DMS53 treated with DMSO at 0.1 percent for 48 hours (cell line): Measurements from ENCODE around the gene TCP11X2.
"Not testable (repeated sequence)": the region's sequence is repeated elsewhere in the genome, so short reads cannot be mapped to it uniquely, and the experiment has no call there.

Experiments used
- DNase-seq: peaks from one replicate; lab custom pipeline; 2025; ENCODE audit not compliant: unreplicated experiment; lab: John Stamatoyannopoulos, UW

Gene TCP11X2

DNA sequence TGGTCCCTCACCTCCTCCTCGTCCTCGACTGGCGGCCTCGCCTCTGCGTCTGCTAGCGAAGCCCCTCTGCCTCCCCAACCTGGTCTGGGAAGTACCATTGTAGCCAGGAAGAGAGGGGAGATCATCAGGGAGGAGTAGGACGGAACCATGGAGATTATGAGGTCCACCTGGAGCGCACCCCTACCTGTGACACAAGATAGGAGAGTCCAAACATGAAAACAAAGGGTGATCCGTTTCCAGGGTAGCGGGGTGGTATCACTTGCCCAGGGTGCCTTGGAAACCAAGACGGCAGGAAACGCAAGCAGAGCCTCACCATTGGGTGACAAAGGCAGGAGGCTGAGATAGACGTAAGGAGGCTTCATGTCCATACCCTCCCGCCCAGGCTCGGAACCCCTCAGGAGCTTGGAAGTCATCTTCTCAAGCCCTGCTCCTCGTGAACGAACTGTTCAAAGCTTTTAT is at the start of gene TCP11X2:
TSS of gene TCP11X2 (minus strand) at position 51 of the 459 bp plus-strand sequence.
- not testable (repeated sequence) for DNase-seq

DNA sequence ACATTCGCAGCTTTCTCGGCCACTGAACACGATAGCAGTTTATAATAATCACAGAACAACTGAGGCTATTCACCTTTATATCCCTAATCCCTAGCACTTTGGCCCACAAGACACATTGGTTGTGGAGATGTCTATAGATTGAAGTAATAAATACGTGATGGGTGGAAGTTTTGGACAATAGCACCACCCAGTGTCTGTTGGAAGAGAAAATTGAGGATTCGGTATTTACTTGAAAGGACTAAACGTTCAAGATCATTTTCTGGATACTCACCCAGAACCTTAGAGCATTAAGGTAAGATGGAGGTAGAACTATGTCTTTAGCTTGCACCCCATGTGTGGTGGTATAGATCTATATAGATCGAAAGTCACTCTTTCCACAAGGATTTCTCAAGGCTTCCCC is 45.7 kb upstream of the TCP11X2 start:
- peak; percentile 32 for DNase-seq

DNA sequence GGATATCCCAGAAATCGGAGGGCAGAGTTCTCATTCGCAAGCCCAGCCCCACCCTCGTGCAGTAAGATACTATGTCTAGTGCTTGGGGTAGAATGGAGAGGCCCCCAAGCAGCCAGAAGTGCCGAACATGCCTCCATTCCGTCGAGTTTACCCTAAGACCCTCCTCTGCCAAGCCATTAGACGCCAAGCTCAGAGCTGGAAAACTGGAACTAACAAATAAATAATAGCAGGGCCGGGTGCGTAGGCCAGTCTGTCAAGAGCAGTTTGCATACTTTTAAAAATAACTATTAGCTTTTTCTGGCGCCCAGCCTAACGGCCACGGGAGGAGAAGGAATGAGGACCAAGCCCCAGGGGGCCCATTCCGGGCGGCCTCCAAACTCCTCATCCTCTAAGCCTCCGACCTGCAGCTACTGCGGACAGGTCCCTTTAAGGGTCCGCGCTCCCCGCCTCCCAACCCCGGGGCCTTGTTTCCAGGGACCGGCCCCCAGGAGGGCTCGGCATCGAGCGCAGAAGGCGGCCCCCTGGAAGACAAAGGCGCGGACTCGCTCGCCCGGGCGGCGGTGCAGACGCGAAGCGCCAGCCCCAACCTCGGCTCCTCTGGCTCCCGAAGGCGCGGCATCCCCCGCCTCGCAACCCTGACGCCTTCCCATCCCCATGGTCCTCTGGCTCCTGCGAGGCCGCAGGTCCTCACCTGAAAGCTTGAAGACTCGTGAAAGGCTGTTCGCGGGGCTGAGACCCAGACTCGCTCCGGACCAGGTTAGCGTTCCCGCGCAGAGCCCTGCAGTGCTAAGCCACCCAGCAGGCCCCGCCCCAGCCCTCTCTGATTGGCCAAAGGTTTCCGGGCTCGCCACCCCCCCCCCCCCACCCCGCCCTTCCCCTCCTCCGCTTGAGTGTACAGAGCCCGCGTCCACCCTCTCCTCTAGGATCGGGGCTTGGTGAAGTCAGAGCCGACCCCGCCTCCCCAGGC is 44.6 kb upstream of the TCP11X2 start, which contains the start of gene TMSB15A:
TSS of gene TMSB15A (minus strand) at position 765 of the 967 bp plus-strand sequence.
- peak; percentile 41 for DNase-seq

DNA sequence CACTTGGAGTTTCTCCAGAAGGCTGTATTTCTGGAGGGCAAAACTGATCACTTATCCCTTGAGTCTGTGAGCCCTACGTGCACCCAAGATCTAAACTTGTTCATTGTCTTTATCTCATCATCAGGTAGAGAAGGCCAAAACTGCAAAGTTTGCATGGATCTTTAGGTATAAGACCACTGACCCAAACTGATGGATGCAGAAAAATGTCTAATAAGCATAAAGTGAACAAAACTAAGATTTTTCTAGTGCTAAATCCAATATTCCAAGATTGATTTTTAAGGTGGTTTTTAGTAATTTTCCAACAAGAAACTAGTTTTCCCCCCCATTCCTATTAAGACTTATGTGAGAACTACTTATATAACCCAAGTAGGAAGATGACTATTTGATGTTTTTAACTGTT is 42.9 kb upstream of the TCP11X2 start:
- DNase-seq, result no peak

DNA sequence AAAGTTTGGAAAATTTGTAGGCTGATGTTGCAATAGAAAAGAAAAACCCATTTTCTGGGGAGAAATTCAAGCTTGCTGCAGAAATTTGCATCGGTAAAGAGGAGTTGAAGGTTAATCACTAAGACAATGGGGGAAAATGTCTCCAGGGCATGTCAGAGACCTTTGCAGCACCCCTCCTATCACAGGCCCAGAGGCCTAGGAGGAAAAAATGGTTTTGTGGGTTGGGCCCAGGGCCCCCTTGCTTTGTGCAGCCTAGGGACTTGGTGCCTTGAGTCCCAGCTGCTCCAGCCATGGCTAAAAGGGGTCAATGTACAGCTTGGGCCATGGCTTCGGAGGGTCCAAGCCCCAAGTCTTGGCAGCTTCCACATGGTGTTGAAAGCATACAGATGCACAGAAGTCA is 27.1 kb upstream of the TCP11X2 start:
- DNase-seq, result no peak

DNA sequence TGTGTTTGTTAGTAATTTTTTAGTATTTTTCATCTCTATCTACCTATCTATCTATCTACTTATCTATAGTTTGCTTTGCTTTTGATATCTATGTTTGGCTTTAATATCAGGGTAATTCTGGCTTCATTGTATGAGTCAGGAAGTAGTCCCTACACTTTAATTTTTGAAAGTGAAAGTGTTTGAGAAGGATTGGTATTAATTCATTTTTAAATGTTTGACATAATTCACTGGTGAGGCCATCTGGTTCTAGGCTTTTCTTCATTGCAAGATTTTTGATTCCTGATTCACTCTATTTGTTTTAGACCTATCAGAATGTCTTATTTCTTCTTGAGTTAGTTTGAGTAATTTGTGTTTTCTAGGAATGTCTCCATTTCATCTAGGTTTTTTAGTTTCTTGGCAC is 20.2 kb upstream of the TCP11X2 start:
- no peak for DNase-seq

DNA sequence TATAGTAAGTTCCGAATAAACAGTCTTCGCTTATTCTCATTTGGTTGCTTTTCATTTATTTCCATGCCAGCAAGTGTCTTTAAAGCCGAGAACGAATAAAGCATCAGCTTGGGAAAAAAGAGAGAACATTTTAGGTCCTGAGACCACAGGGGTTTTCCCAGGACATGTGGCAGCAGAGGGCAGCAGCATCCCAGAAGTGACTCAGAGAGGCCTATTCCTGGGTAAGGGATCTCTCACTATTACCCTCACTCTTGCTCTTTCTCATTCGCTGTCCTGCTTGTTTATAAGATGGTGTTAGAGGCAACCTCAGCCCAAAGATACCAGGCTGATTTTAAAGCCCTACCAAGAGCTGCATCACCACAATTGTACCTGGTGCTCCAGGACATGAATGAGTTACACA is 7.2 kb upstream of the TCP11X2 start:
- DNase-seq, result not testable (repeated sequence)

DNA sequence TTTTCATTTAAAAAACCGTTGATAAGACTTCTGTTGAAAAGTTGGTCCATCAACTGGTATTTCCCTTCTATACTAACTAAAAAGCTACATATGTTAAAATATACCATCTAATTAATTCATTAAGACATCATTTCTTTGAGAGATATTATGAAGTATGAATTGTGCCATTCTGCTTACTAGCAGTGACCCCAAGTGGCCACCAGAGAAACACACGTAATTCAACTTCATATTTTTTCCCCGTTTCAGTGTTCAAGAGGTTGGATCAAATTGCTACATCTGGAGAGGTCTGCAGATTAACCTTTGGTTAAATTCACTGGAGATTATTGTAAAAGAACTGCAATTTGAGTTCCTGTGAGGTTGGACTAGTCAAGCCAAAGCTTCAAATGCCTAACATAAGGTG is 1.4 kb downstream of the TCP11X2 start:
- DNase-seq, result not testable (repeated sequence)

DNA sequence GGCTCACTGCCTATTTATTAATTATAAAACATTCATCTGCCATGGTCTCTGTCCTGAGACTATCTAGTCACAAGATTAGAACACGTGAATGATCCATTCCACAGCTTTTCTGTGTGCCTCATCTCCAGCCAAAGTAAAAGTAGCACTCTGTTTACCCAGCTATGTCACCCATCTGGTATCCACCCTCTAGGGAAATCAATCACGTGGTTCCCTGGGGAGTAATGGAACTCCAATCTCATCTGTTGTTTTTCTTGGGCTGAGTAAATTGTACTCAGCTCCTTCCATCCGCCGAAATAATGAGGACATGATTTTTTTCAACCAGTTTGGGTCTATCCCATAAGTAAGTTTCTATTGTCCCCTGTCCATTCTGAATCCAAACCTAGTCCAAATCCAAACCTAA is 13.0 kb downstream of the TCP11X2 start:
- DNase-seq, result not testable (repeated sequence)

DNA sequence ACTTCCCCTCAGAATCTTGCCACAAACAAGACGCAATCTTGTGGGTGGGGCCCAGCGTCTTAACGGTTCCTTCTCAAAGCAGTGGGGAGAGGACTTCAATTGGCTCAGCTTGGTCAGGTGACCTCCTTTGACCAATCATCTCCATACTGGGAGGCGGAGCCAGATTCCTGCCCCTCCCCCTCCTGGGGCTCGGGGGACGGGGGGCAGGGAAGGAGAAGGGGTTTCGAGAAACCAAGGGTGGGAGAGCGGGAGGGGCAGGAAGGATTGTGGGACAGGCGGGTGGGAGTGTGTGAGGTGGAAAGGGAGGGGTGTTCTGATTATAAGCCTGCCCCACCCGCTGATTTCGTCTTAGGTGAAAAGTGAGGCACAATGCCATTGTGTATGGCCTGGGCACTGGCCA is 31.7 kb downstream of the TCP11X2 start, which contains the start of gene NXF2B:
TSS of gene NXF2B (minus strand) at position 101 of the 400 bp plus-strand sequence. CDS start 59,972 bp downstream, outside the sequence.
- DNase-seq, result not testable (repeated sequence)

DNA sequence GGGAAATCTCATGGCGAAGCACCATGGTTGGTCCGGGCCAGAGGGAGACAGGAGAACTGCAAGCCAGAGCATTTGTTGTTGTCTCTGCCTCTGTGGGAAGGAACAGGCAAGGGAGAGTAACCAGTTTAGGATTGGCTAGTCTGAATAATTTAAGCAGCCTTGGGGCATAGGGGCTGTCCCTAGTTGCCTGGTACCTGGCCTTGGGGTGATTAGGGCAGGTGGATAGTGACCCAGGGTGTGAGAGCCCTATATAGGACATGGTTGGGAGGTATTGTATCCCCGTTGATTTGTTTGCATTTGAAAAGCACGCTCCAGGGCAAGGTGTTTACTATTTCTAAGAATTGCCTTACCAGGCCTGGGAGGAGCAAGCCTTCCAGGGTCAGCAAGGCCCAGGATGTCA is 57.1 kb downstream of the TCP11X2 start:
- not testable (repeated sequence) for DNase-seq
